Measurements from ENCODE around the gene TGFBR3. TPM values are rescaled to one million over a fixed set of nuclear protein-coding genes. Genes with fewer than 3 reads are reported as not detected.

The TGFBR3 gene
- total and polyA plus RNA-seq, 2 of the 8 experiments (the other 6 are each of a cell fraction or from before 2014, with no cell fraction given) = 2.0 to 6.1 TPM

GRCh38 chr1:91707890-91708218 is 178.1 kb downstream of the TGFBR3 start (continued):
- TF ChIP-seq USF2 (IDR thresholded peaks at IDR 0.05; ENCODE audit: low read length) (no peak), EP300 (IDR thresholded peaks at IDR 0.05; ENCODE audit: borderline replicate concordance in 1 of 2, low read depth in 2 of 2, low read length in 2 of 2) (no peak)

Data from H1 (cell line).